Measurements from ENCODE around the gene TPRG1.

TPRG1 gene

DNA sequence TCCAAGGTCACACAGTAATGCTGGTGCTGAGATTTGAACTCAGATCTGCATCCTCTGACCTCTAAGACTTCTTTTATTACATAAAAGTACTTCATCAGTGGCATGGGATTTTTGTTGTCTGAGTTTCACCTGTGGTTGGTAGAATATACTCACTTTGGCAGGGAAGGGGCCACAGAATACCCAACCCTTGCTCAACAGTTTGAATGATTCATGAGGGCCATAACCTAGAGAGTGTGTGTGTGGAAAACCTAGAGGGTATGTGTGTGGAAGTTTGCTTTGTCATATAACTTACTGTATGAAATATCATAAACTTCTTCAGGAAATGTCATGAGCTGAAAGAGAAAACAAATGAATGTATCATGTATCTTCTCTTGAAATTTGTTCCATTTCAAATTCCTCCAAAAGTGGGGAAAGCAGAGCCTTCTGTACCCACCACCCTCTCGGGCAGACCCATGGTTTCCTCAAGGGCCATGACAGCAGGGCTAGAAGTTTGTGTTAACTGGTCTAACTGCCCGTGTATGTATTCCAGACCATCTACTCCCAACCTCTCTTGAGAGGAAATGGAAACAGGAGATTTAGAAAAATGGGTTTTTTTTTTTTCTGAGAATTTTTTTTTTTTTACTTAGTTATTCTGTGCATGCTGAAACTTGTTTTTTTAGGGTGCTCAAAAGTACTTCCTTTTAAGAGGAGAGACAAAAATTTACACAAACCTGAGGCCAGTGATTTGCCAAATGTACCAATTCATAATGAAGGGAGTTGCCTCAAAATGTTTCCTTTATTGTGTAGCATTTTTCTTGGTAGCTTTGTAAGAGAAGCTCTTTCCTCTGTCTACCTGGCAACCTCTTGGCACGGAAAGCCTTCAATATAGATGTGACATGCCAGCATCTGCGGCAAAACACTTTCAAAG lies 127.0 kb downstream of the TPRG1 start:
- H3K4me1 Mint-ChIP-seq, result peaks cover 20% of the 10 kb centered on the region
- DNase-seq (peak in 1 of 2 donors; percentile 20), ATAC-seq (peak; percentile 84)
- H3K27me3 Mint-ChIP-seq, result no peaks in the 10 kb centered on the region
- no peak overlapping the region for H3K27ac Mint-ChIP-seq
- H3K4me3 Mint-ChIP-seq, result no peak overlapping the region
- H3K9me3 Mint-ChIP-seq, result no peaks in the 10 kb centered on the region

DNA sequence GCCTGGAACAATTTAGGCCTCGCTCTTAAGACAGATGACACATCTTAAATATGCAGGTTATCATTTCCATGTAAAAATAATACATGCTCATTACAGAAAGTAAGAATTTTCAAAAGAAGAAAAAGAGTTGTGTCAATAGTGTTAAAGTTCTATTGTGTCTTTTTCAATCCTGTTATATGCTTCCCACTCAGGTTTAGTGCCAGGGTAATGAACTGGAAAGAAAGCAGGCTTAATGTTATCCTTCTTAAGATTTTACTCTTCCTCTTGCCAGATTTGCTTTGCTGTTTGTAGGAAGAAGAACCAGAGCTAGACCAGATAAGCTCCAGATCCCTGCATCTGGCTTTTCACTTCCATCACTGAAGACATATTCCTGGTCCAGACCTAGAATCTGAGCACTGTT lies 128.6 kb downstream of the TPRG1 start:
- DNase-seq (no peak), ATAC-seq (no peak)
- peaks cover 33% of the 10 kb centered on the region for H3K4me1 Mint-ChIP-seq
- no peaks in the 10 kb centered on the region for H3K27me3 Mint-ChIP-seq
- H3K4me3 Mint-ChIP-seq, result no peak overlapping the region
- no peaks in the 10 kb centered on the region for H3K9me3 Mint-ChIP-seq
- no peak overlapping the region for H3K27ac Mint-ChIP-seq

DNA sequence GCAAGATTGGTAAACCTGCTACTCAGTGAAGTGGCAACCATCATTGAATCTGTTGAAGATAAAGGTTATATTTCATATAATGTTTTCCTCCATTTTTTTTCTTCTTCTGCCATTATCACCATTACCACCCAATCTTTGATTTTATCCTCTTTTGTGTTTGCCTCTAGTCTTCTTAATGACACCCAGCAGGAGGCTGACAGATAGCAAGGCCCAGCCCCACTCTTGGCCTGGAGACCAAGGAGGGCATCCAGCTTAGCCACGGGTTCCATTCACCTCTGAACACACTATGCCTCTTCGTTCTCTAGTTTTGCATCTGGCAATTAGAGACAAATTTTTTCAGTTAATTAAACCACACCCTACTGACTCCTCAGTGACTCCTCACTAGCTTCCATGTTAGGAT lies 129.7 kb downstream of the TPRG1 start:
- no peaks in the 10 kb centered on the region for H3K9me3 Mint-ChIP-seq
- DNase-seq, result no peak
- H3K4me1 Mint-ChIP-seq, result peaks cover 39% of the 10 kb centered on the region
- no peak overlapping the region for H3K27ac Mint-ChIP-seq
- H3K4me3 Mint-ChIP-seq, result no peak overlapping the region
- ATAC-seq, result no peak
- no peaks in the 10 kb centered on the region for H3K27me3 Mint-ChIP-seq

GRCh38 chr3:189303584-189303983 lies 131.8 kb downstream of the TPRG1 start:
- H3K27me3 Mint-ChIP-seq, result no peaks in the 10 kb centered on the region
- peaks cover 46% of the 10 kb centered on the region for H3K4me1 Mint-ChIP-seq
- no peak for DNase-seq
- no peak overlapping the region for H3K27ac Mint-ChIP-seq
- ATAC-seq, result no peak
- H3K4me3 Mint-ChIP-seq, result no peak overlapping the region
- H3K9me3 Mint-ChIP-seq, result no peaks in the 10 kb centered on the region

GRCh38 chr3:189304465-189305351 lies 132.9 kb downstream of the TPRG1 start:
- ATAC-seq (peak; percentile 60), DNase-seq (no peak)
- H3K27me3 Mint-ChIP-seq, result no peaks in the 10 kb centered on the region
- peak overlapping the region; percentile 4 to 28 for H3K27ac Mint-ChIP-seq
- peaks cover 35% of the 10 kb centered on the region for H3K4me1 Mint-ChIP-seq
- no peaks in the 10 kb centered on the region for H3K9me3 Mint-ChIP-seq
- peak overlapping the region in 1 of 2 donors; percentile 59 for H3K4me3 Mint-ChIP-seq

GRCh38 chr3:189305412-189305811 lies 133.6 kb downstream of the TPRG1 start:
- Mint-ChIP-seq H3K9me3 (no peaks in the 10 kb centered on the region), H3K27ac (no peak overlapping the region), H3K27me3 (no peaks in the 10 kb centered on the region), H3K4me3 (peak overlapping the region in 1 of 2 donors; percentile 59), H3K4me1 (peaks cover 32% of the 10 kb centered on the region)
- ATAC-seq (peak; percentile 95), DNase-seq (no peak)

DNA sequence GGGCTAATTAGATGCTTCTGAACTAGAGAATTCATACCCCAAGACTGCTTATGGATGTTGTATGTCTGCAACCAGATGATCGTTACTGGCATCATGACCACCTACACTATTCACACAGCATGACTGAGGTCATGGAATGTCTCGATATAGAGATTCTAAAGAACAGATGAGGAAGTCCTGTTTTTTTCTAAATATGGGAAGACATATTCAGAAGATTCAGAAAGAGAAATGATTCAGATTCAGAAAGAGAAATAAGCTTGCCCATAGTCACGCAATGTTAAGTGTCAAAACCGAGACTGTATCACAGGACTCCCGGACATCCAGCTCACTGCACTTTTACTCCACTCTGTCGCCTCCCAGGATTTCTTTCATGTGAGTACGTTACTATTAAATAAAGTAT lies 136.2 kb downstream of the TPRG1 start:
- Mint-ChIP-seq H3K4me3 (no peak overlapping the region), H3K27me3 (no peaks in the 10 kb centered on the region), H3K27ac (no peak overlapping the region), H3K4me1 (peaks cover 32% of the 10 kb centered on the region), H3K9me3 (no peaks in the 10 kb centered on the region)
- DNase-seq (no peak), ATAC-seq (no peak)

- no peak overlapping the region for H3K4me3 Mint-ChIP-seq
- no peak overlapping the region for H3K27ac Mint-ChIP-seq
- H3K4me1 Mint-ChIP-seq, result peaks cover 32% of the 10 kb centered on the region
- DNase-seq (no peak), ATAC-seq (no peak)
- H3K27me3 Mint-ChIP-seq, result no peaks in the 10 kb centered on the region
- peaks cover 0 to under 1% of the 10 kb centered on the region in 2 donors for H3K9me3 Mint-ChIP-seq
Observed at GRCh38 chr3:189308608-189309007, 136.8 kb downstream of the TPRG1 start.

GRCh38 chr3:189309400-189309975 lies 137.7 kb downstream of the TPRG1 start:
- no peak overlapping the region for H3K4me3 Mint-ChIP-seq
- H3K4me1 Mint-ChIP-seq, result peaks cover 26% of the 10 kb centered on the region
- H3K9me3 Mint-ChIP-seq, result peaks cover 0 to 5% of the 10 kb centered on the region in 2 donors
- H3K27me3 Mint-ChIP-seq, result no peaks in the 10 kb centered on the region
- ATAC-seq (no peak), DNase-seq (no peak)
- no peak overlapping the region for H3K27ac Mint-ChIP-seq

DNA sequence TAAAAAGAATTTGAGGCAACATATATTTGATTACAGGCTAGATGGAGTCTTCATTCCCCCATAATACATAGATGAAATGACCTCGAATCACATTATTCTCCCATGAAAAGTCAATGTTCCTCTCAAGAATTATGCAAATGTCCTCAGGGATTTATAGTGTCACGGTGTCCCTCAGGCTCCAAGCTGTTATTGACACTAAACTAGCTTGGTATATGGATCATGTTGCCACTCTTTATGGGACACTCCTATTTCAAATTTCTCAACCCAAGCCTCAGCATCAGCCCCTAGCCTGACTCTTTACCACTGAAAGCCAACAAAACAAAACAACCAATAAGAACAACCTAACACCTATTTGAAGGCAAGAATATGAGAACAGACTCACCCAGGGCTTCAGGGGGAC lies 139.8 kb downstream of the TPRG1 start:
- Mint-ChIP-seq H3K27me3 (no peaks in the 10 kb centered on the region), H3K4me1 (peaks cover 20% of the 10 kb centered on the region), H3K27ac (peak overlapping the region in 1 of 2 donors; percentile 38), H3K4me3 (no peak overlapping the region), H3K9me3 (peaks cover 0 to 5% of the 10 kb centered on the region in 2 donors)
- ATAC-seq, result no peak
- DNase-seq, result no peak

- Mint-ChIP-seq H3K27ac (no peak overlapping the region), H3K4me1 (peaks cover 17% of the 10 kb centered on the region), H3K27me3 (no peaks in the 10 kb centered on the region), H3K9me3 (peaks cover 0 to 5% of the 10 kb centered on the region in 2 donors), H3K4me3 (no peak overlapping the region)
- no peak for ATAC-seq
- no peak for DNase-seq
Observed at GRCh38 chr3:189312866-189313265, 141.1 kb downstream of the TPRG1 start.

DNA sequence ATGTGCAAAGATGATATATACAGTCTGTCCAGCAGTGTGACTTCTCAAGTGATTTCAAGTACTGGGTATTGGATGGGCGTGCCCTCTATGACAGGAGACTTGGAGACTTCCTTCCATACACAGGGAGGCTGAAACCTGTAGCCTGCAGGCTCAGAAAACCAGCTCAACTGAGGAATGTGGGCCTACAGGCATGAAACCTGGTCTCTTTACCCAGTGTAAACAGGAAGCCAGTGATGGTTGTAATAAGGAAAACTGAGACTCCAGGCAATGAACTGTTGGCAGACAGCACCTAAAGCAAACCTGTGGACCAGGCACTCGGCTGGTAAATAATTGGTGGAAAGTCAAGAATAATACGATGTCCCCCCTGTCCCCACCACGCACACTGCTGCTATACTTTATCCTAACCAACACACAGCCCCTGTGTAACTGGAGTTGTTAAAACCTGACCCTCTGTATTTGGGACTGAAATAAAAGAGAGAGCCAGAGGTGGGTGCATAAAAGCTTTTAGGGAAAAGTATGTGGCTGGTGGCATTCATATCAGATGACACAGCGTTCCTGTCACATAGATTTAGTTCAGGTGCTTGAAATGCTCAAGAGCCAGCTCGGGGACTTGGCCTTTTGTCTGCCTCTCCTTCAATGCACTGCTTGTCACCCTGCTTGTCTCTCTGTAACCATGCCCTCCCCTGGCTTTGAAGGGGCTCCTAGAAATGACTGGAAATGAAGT lies 144.7 kb downstream of the TPRG1 start:
- H3K4me1 Mint-ChIP-seq, result peaks cover 19% of the 10 kb centered on the region
- no peaks in the 10 kb centered on the region for H3K27me3 Mint-ChIP-seq
- ATAC-seq, result no peak

GRCh38 chr3:189317911-189318310 lies 146.1 kb downstream of the TPRG1 start:
- Mint-ChIP-seq H3K27me3 (no peaks in the 10 kb centered on the region), H3K4me1 (peaks cover 32% of the 10 kb centered on the region), H3K27ac (no peak overlapping the region), H3K9me3 (peaks cover 8 to 9% of the 10 kb centered on the region in 2 donors), H3K4me3 (no peak overlapping the region)
- DNase-seq (no peak), ATAC-seq (no peak)

More for the DNA sequence above, 144.7 kb downstream of the TPRG1 start:
- Mint-ChIP-seq H3K27ac (peak overlapping the region in 1 of 2 donors; percentile 14), H3K4me3 (no peak overlapping the region), H3K9me3 (peaks cover 5 to 8% of the 10 kb centered on the region in 2 donors)
- DNase-seq, result no peak

- H3K27ac Mint-ChIP-seq, result no peak overlapping the region
- H3K9me3 Mint-ChIP-seq, result peaks cover 5 to 8% of the 10 kb centered on the region in 2 donors
- peaks cover 56% of the 10 kb centered on the region for H3K4me1 Mint-ChIP-seq
- H3K4me3 Mint-ChIP-seq, result no peak overlapping the region
- ATAC-seq, result no peak
- no peaks in the 10 kb centered on the region for H3K27me3 Mint-ChIP-seq
- no peak for DNase-seq
Observed at GRCh38 chr3:189320511-189320910, 148.7 kb downstream of the TPRG1 start.

DNA sequence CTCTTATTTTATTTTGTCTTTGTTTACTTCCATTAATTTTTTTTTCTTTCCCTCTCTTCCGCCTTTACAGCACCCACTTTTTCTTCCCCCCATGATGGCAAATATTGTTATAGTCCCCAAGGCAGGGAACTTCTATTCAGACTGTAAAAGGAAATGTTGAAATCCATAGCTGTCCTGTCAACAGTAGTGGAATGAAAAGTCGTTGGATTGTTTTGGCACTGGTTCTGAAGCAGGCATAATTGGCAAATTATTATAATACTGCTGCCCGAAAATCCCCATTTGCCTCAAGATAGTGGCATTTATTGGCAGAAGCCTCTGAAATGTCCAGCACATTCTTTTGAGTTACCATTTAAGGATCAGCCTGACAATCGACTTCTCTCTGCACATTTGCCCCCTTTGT lies 150.6 kb downstream of the TPRG1 start:
- H3K4me1 Mint-ChIP-seq, result peaks cover 53% of the 10 kb centered on the region
- H3K9me3 Mint-ChIP-seq, result peaks cover 5 to 8% of the 10 kb centered on the region in 2 donors
- ATAC-seq (no peak), DNase-seq (no peak)
- peak overlapping the region in 1 of 2 donors; percentile 29 for H3K27ac Mint-ChIP-seq
- H3K27me3 Mint-ChIP-seq, result no peaks in the 10 kb centered on the region
- H3K4me3 Mint-ChIP-seq, result no peak overlapping the region
